Choroid plexus epithelial cell (primary cell): Measurements from ENCODE around the gene MRPL32.
"Not testable (repeated sequence)": the region's sequence is repeated elsewhere in the genome, so short reads cannot be mapped to it uniquely, and the experiment has no call there.

Experiments
- DNase-seq: peaks from one replicate; pipeline ENCODE4 v3.0.0-alpha.2; 2010; ENCODE audit warnings: low read depth
- H3K4me3 ChIP-seq: 2 replicates; pipeline ENCODE4 v1.5.1; 2011; ENCODE audit warnings: low read depth, mild to moderate bottlenecking, control low read depth, low read length, moderate library complexity
- TF ChIP-seq, protein P1 (sequence below): conservative IDR thresholded peaks from 2 replicates; pipeline ENCODE4 v1.5.1; 2011; ENCODE audit warnings: low read depth, mild to moderate bottlenecking, control low read depth, inconsistent platforms, low read length, moderate library complexity

Gene MRPL32

GRCh38 chr7:42931834-42932651, at the start of gene MRPL32, which contains the start of gene PSMA2:
Gene MRPL32 (plus strand): TSS chr7:42932376. CDS start chr7:42932387, 11 bp downstream.
Gene PSMA2 (minus strand): TSS chr7:42932174. CDS start chr7:42932158, 16 bp downstream.
- H3K4me3 ChIP-seq: peak within 1 kb of the TSS; percentile 99
- TF ChIP-seq, protein P1, sequence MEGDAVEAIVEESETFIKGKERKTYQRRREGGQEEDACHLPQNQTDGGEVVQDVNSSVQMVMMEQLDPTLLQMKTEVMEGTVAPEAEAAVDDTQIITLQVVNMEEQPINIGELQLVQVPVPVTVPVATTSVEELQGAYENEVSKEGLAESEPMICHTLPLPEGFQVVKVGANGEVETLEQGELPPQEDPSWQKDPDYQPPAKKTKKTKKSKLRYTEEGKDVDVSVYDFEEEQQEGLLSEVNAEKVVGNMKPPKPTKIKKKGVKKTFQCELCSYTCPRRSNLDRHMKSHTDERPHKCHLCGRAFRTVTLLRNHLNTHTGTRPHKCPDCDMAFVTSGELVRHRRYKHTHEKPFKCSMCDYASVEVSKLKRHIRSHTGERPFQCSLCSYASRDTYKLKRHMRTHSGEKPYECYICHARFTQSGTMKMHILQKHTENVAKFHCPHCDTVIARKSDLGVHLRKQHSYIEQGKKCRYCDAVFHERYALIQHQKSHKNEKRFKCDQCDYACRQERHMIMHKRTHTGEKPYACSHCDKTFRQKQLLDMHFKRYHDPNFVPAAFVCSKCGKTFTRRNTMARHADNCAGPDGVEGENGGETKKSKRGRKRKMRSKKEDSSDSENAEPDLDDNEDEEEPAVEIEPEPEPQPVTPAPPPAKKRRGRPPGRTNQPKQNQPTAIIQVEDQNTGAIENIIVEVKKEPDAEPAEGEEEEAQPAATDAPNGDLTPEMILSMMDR: no peak
- peak; percentile 99 for DNase-seq

DNA sequence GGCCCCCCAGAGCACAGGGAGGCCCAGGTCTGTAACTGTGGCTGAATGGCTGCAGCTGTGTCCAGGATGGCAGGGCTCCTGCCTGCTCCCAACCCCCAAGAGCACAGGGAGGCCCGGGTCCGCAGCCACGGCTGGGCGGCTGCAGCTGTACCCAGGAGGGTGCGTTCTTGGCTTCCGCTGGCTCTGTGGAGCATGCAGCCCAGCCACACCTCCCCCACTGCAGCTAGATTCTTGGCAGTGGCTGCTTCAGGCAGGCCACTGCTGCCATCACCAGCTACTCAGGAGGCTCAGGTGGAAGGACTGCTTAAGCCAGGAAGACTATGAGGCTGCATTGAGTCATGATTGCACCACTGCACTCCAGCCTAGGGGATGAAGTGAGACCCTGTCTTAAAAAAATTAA, 48.2 kb upstream of the MRPL32 start:
- DNase-seq: peak; percentile 48
- no peak overlapping the region for H3K4me3 ChIP-seq
- TF ChIP-seq, protein P1: no peak

- H3K4me3 ChIP-seq, DNase-seq: not testable (repeated sequence)
Observed at GRCh38 chr7:42885183-42885582, 47.0 kb upstream of the MRPL32 start.

GRCh38 chr7:42886129-42886528, 46.0 kb upstream of the MRPL32 start:
- TF ChIP-seq, protein P1: peak; percentile 49
- peak; percentile 46 for DNase-seq
- no peak overlapping the region for H3K4me3 ChIP-seq

- no peak for DNase-seq
- TF ChIP-seq, protein P1: no peak
- H3K4me3 ChIP-seq: no peak overlapping the region
Observed at GRCh38 chr7:42886893-42887505, 45.2 kb upstream of the MRPL32 start.

- no peak overlapping the region for H3K4me3 ChIP-seq
- TF ChIP-seq, protein P1: no peak
- DNase-seq: no peak
Observed at GRCh38 chr7:42893346-42894240, 38.6 kb upstream of the MRPL32 start.

- DNase-seq: no peak
- TF ChIP-seq, protein P1: no peak
- no peak overlapping the region for H3K4me3 ChIP-seq
Observed at GRCh38 chr7:42900842-42901241, 31.3 kb upstream of the MRPL32 start.
